GM13976 (cell line): Measurements from ENCODE around the gene ASAP2.

ENCODE experiments used
- DNase-seq: peaks from one replicate; pipeline ENCODE4 v3.0.0; 2012; ENCODE audit warnings: low spot score
- in situ Hi-C: fragments of 300-500 bp; cut with MboI; formaldehyde crosslinking; loops from one replicate; pipeline ENCODE4 v1.12.0; 2022; ENCODE audit warnings: low sequenced_read_pairs, mixed read lengths, inconsistent platforms; ENCODE audit not compliant: unreplicated experiment
- TF ChIP-seq, protein P1 (sequence below): IDR thresholded peaks from 2 replicates; pipeline ENCODE4 v1.5.1; 2012; ENCODE audit warnings: borderline replicate concordance, mild to moderate bottlenecking; ENCODE audit not compliant: insufficient read depth; ENCODE audit errors: extremely low read depth, missing control alignments, control extremely low read depth

ASAP2 gene

DNA sequence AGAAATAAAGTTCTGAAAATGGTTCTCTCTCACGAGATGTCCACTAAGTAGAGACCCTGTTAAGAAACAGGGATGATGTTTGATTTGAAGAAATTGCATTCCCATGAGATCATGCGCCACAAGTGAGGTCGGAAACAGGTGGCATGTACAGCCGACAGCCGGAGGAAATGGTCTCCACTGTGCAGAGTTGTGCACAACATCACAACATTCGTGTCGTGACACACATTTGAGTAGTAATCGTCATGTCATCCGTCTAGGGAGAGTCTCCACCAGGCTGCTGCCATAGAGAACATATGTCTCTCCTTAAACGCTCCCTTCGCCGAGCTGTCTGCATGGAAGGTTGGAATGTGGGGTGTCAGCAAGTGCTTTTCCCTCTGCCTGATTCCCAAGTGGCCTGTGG lies 84.7 kb downstream of the ASAP2 start:
- TF ChIP-seq, protein P1, sequence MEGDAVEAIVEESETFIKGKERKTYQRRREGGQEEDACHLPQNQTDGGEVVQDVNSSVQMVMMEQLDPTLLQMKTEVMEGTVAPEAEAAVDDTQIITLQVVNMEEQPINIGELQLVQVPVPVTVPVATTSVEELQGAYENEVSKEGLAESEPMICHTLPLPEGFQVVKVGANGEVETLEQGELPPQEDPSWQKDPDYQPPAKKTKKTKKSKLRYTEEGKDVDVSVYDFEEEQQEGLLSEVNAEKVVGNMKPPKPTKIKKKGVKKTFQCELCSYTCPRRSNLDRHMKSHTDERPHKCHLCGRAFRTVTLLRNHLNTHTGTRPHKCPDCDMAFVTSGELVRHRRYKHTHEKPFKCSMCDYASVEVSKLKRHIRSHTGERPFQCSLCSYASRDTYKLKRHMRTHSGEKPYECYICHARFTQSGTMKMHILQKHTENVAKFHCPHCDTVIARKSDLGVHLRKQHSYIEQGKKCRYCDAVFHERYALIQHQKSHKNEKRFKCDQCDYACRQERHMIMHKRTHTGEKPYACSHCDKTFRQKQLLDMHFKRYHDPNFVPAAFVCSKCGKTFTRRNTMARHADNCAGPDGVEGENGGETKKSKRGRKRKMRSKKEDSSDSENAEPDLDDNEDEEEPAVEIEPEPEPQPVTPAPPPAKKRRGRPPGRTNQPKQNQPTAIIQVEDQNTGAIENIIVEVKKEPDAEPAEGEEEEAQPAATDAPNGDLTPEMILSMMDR: no peak
- no peak for DNase-seq
- in situ Hi-C loops: no loop called here

DNA sequence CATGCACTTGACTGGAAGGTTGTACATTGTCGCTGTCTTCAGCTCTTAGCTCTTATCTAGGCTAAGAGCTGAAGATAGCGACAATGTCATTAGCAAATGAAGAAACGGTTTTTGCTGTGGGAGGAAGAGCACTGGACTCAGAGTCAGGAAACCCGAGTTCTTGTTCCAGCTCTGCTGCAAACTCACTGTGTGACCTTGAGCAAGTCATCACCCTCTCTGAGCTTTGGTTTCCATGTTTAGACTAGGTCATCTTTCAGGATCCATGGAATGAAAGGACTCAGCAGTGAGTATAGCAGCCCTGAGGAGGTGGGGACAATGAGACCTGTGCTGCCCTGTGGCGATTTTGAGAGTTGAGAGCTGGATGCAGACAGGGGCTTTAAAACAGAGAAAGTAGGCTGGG lies 85.3 kb downstream of the ASAP2 start:
- TF ChIP-seq, protein P1: no peak
- no peak for DNase-seq
- in situ Hi-C loops: no loop called here

DNA sequence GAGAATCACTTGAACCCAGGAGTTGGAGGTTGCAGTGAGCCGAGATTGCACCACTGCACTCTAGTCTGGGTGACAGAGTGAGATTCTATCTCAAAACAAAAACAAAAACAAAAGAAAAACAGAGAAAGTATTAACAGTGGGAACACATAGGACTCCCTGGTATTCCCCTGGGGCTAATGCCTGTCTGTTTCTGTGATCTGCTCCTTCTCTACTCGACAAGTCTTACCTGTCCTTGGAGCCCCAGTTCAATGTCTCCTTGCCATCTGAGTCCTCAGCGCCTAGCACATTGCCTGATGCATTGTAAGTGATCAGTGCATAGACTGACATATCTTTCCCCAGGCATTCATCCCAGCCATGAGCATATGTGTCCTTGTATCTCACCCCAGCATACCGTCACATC lies 85.8 kb downstream of the ASAP2 start:
- TF ChIP-seq, protein P1: no peak
- in situ Hi-C loops: no loop called here
- DNase-seq: no peak

DNA sequence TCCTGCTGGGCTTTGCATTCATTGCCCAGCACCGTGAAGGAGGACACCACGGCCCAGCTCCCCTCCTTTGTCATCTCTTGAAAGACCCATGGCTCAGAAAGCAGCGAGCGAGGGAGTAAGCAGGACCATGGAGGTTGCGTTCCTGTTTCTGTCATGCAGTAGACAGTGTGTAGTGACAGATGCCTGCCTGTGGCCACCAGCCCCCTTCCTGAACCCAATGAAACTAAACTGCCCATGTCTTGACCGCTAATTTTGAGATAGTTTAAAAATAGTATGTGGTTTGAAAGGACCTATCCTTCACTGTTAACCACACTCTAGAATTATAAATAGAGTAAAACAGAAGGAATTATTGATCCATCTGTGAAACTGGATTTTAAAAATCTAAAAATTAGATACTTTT lies 88.2 kb downstream of the ASAP2 start:
- DNase-seq: no peak

DNA sequence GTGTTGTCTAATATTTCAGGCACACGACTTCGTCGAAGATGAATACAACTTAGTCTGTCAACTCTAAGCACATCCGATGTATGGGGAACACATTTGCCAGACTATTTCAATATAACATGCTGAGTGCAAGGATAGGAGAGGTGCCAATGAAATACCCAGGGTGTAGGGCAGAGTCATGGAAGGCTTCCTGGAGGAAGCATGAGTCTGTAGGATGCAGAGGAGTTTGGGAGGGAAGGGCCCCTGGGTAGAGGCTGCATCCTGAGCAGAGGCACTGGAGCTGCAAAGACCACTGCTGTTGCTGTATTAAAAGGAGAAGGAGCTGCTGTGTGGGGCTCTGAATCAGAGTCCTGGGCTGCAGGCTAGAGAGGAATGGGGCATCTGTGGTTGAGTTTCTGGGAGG lies 89.9 kb downstream of the ASAP2 start:
- in situ Hi-C loops: no loop called here
- DNase-seq: no peak
- TF ChIP-seq, protein P1: no peak

More for the DNA sequence above, 88.2 kb downstream of the ASAP2 start:
- in situ Hi-C loops: no loop called here
- TF ChIP-seq, protein P1: no peak

DNA sequence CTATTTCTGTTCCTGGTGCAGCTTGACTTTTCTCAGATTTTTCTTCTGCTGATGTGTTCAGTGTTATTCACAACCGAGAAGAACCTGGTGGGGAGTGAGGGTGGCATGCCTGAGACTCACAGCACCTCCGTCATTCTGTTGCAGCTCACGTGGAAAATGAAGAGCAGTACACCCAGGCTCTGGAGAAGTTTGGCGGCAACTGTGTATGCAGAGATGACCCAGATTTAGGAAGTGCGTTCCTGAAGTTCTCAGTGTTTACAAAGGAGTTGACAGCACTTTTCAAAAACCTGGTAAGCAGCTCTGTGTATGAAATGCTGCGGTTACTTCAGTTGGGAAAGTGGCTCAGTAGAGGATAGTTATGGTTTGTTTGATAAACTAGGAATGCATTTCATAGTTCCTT lies 90.5 kb downstream of the ASAP2 start:
- TF ChIP-seq, protein P1: no peak
- in situ Hi-C loops: no loop called here
- no peak for DNase-seq

DNA sequence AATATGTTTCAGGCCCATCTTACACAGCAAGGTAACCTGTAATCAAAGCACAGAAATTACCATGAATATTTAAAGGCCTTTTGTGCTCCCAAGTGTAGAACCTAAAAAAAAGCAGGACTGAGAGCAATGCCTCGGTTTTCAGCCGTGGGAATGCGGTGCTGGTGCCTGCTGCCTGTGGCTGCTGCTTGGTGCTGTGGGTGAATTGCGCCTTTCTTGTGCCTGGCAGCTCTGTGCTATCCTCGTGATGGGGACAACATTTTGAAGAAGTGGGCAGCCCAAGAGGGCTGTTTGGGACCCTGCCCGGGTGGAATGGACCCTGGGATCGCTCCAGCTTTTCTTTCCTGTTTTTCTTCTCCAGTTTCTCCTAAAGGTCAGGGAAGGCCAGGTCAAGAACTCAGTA lies 91.2 kb downstream of the ASAP2 start:
- in situ Hi-C loops: no loop called here
- TF ChIP-seq, protein P1: no peak
- DNase-seq: no peak
